ENCODE measurements around the gene RAB18.

- TF ChIP-seq CTCF (IDR thresholded peaks at IDR 0.05), result no peak
- no peak for TF ChIP-seq POLR2A (IDR thresholded peaks at IDR 0.05)
These were observed 36.6 kb downstream of the RAB18 start for GRCh38 chr10:27540672-27541071.
